NOMO-1 (cell line): Measurements from ENCODE around the gene CCBE1.
"Not testable (repeated sequence)": the region's sequence is repeated elsewhere in the genome, so short reads cannot be mapped to it uniquely, and the experiment has no call there.

Source experiments
- DNase-seq, 2 experiments: peaks; one replicate each; lab custom pipeline; 2025; ENCODE audit not compliant: unreplicated experiment in 2 of 2; lab: John Stamatoyannopoulos, UW

The CCBE1 gene

DNA sequence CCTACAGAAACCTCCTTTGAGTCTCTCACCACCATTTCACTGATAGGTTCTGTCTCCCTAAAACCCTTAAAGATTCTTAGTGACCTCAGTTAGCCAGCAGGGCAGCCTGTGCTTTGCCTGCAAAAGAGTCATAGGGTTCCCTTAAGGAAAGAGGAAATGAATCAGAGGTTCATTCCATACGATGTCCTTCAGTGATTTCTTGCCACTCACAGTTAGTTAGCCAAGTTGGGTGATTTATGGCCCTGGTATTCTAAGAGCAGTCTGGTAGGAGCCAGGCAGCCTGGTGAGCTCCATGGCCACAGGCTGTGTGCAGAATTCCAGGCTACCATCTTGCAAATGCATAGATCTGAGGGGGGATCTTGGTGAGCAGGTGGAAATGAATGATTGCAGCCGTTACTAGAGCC lies 18.7 kb upstream of the CCBE1 start:
- no peak for DNase-seq

- no peak for DNase-seq
These were observed 18.2 kb upstream of the CCBE1 start for GRCh38 chr18:59715445-59715844.

GRCh38 chr18:59714096-59714495 lies 16.9 kb upstream of the CCBE1 start:
- not testable (repeated sequence) for DNase-seq

GRCh38 chr18:59712311-59712710 lies 15.1 kb upstream of the CCBE1 start:
- DNase-seq: no peak

GRCh38 chr18:59708988-59709387 lies 11.8 kb upstream of the CCBE1 start:
- DNase-seq: no peak

GRCh38 chr18:59707306-59707705 lies 10.1 kb upstream of the CCBE1 start:
- DNase-seq: no peak

- no peak for DNase-seq
These were observed 9.3 kb upstream of the CCBE1 start for GRCh38 chr18:59706499-59706898.

GRCh38 chr18:59705145-59705544 lies 7.9 kb upstream of the CCBE1 start:
- no peak for DNase-seq

GRCh38 chr18:59704146-59704545 lies 6.9 kb upstream of the CCBE1 start:
- DNase-seq: no peak

- no peak for DNase-seq
These were observed 4.0 kb upstream of the CCBE1 start for GRCh38 chr18:59701272-59701671.

DNA sequence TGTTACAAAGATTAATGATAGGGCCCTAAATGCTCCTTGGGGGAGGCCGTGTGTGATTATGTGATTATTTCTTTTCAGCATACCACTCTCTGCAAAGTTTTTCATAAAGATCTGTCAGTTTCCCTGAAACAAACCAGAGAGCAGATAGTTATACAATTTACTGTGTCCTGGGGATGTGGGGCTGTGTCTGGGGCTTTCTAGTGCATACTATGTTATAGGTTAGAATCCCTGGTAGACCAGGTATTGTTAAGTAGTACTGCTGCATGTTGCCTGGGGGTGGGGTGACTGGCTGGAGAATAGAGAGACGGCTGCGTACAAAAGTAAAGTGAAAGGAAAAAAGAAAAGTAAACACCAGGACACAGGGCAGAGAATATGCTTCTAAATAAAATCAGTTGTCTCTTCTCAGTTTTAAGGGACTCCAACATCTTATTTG lies 3.3 kb upstream of the CCBE1 start:
- no peak for DNase-seq

DNA sequence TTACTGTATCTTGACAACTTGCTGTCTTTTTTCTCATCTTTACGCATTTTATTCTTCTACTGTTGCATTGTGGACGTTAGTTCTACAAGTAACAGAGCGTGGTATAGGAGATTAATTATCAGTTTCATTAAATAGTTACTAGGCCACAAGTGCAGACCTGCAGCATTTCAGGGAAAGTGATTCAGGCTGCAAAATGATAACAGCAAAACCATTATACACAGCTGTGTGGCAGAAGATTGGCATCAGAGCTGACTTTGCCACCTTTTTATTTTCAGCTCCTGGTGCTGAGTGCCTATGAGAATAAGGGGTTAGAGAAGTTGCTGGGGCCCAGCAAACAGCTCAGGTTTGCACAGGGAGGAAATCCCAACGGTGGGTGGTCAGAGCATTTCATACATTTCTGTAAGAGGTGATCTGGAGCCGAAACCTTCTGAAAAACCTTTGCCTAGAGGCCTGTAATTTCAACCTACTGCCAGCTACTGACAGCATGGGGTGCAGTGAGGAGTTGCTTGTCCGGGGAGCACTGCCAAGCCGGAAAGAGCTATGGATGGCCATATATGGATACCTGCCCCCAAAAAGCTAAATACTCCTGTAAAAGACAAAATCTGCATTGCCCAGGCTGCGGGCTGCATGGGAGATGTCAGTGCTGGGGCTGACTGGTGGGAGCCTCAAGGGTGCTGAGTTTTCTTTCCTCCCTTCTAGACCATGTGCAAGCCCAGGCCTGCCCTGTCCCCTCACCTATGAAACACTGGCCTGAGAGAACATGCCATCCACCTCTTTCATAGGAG lies 2.7 kb upstream of the CCBE1 start:
- DNase-seq: no peak

DNA sequence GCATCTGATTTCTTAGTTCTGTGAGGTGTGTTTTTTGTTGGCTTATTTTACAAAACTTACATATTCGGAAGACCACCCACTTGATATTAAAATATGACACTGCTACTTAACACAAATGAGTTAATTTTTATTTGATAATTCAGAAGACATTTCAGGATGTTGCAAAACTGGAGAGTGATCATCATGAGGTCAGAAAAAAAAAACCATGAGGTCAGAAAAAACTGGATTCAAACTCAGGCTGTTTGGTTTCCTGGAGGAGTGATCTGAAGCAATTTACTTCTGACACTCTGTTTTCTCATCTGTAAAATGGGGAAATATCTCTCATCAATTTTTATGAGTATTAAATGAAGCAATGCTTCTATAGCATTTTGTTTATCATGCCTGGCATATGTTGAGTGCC lies 1.8 kb upstream of the CCBE1 start:
- DNase-seq: no peak

- no peak for DNase-seq
These were observed 650 bp downstream of the CCBE1 start for GRCh38 chr18:59696311-59697235.

DNA sequence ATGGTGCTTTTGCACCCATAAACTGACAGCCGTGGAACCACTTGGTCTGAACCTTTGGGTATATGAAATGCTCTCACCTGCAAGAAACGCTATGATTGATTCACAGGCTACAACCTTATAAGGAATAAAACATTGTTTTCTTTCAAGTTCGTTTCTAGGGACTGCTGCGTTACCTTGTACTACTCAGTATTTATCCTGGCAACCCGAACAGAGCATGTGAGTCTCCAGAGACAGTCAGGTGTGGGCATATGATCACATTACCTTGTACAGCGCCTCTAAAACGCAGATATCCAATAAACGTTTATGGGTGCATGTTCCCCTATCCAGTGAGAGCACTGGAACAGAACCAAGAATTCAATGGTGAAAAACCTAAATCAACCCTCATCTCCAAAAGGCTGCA lies 1.7 kb downstream of the CCBE1 start:
- no peak for DNase-seq

GRCh38 chr18:59694824-59695223 lies 2.4 kb downstream of the CCBE1 start:
- DNase-seq: no peak

DNA sequence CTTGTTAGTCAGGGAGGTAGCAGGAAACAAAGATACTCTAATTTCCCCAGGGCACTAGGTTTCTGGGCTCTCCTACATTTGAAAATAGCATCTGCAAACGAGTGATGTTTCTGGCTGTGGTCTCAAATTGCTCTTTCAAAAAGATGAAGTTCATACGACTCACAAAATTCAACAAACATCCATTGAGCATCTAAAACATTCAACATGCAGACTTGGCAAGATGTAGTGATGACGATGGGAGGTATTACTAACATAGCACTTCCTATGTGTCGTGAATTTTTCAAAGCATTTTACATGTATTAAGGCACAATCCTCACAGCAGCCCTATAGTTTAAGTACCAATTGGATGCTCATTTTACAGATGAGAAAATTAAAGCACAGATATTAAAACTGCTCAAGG lies 5.2 kb downstream of the CCBE1 start:
- DNase-seq: no peak

DNA sequence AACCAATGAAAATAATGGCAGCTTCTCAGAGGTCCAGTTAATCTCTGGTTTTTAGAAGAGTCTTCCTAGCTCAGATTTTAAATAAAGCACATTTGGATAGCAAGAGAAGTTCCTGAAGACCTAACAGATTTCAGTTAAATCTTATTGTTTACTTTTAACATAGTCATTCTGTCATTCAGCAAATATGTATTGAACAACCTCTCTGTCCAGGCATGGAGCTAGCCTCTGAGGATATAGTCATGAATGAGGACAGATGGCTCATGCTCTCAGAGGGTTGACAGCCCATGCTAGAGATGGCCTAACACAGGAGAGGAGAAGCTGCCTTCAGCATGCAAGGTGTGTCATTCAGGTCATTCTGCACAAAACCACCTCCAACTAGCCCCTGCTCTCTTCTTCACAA lies 6.2 kb downstream of the CCBE1 start:
- no peak for DNase-seq

- DNase-seq: no peak
These were observed 6.8 kb downstream of the CCBE1 start for GRCh38 chr18:59690186-59690982.

DNA sequence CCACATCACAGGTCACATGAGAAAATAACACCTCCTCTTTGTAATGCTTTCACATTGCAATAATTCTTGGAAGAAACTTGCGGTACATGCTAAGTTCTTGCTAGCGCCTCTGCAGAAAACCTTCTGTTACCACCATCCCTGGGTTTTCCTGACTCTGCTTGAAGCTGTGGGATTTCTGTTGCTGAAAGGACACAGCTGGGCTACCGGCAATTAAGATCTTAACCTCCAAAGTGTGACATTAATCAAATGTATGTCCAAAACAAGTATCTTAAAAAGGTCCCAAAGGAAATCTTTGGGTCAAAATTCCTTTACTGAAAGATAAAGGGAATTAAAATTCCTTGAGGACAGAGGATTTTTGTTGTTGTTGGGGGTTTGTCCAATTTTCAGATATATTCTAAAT lies 7.5 kb downstream of the CCBE1 start:
- DNase-seq: no peak

- DNase-seq: no peak
These were observed 11.0 kb downstream of the CCBE1 start for GRCh38 chr18:59686260-59686659.
